Aorta (tissue), 5 donors: ENCODE measurements around the gene MAP3K7CL. TPM values are rescaled to one million over a fixed set of nuclear protein-coding genes. Genes with fewer than 3 reads are reported as not detected.
A peak's percentile ranks its signal among the peaks of the same experiment; 100 is the strongest.

Experiments used
- ATAC-seq: fragments of 200-7000 bp; cut with Tn5 transposase; one replicate; pipeline ENCODE4 v1.9.1; 2022; ENCODE audit warnings: moderate library complexity; ENCODE audit not compliant: low FRiP score
- DNase-seq, 2 donors: peaks; one replicate each; pipeline ENCODE4 v3.0.0-alpha.2; 2020
- H3K27ac ChIP-seq, 2 donors: one replicate each; pipeline ENCODE4 v1.5.1; 2013; ENCODE audit warnings: low read length in 2 of 2, mild to moderate bottlenecking in 2 of 2, moderate library complexity in 2 of 2, control low read depth in 1 of 2, inconsistent platforms in 1 of 2, low read depth in 1 of 2
- H3K27me3 ChIP-seq, 2 donors: one replicate each; pipeline ENCODE4 v1.6.1; 2013; ENCODE audit warnings: control low read depth in 1 of 2, low read length in 1 of 2, mild to moderate bottlenecking in 1 of 2, moderate library complexity in 1 of 2; ENCODE audit not compliant: insufficient read depth in 2 of 2, control insufficient read depth in 1 of 2
- H3K36me3 ChIP-seq, 2 donors: one replicate each; pipeline ENCODE4 v1.6.1; 2013; ENCODE audit warnings: control low read depth in 1 of 2, low read length in 1 of 2, mild to moderate bottlenecking in 1 of 2; ENCODE audit not compliant: insufficient read depth in 2 of 2, control insufficient read depth in 1 of 2
- H3K4me1 ChIP-seq, 2 donors: one replicate each; pipeline ENCODE4 v1.6.1; 2013; ENCODE audit warnings: low read length in 2 of 2, control low read depth in 1 of 2, mild to moderate bottlenecking in 1 of 2, moderate library complexity in 1 of 2; ENCODE audit not compliant: insufficient read depth in 2 of 2, control insufficient read depth in 1 of 2
- H3K4me3 ChIP-seq, 2 donors: one replicate each; pipeline ENCODE4 v1.5.1; 2013; ENCODE audit warnings: low read length in 2 of 2, control low read depth in 1 of 2, mild to moderate bottlenecking in 1 of 2
- H3K9me3 ChIP-seq: one replicate; pipeline ENCODE4 v1.6.1; 2013; ENCODE audit warnings: mild to moderate bottlenecking, low read length; ENCODE audit not compliant: control insufficient read depth
- WGBS, 2 donors: extraction: QIAGEN DNeasy Blood & Tissue Kit; methylation state at CpG; one replicate each; pipeline ENCODE4 v1.1.7; 2013; 5-methylcytosine and 5-hydroxymethylcytosine counted together
- intact Hi-C, 2 donors: fragments of 100-400 bp; cut with DNase I; formaldehyde crosslinking; loops; one replicate each; pipeline versions ENCODE4 v1.14.2 to v1.15.0; 2022
- polyA plus RNA-seq, 2 donors: library from polyadenylated mRNA; stranded (reverse); fragments of 200-250 nt; gene quantifications; one replicate each; pipeline ENCODE4 v1.2.3, GENCODE V29; 2013
- total RNA-seq, 2 donors: library from RNA; stranded (reverse); fragmentation: NEBNext Ultra II Directional; extraction: Animal tissue kit (Norgen Biotek cat#: 25700); gene quantifications; one replicate each; pipeline ENCODE4 v1.2.1, GENCODE V29; 2021
- donor health status: healthy with polysubstance abuse.
- donor health status: Bipolar disorder and iron deficiency.
- donor health status: DM: no; HTN: no; CAD: no.
- donor health status: DM: no; HTN: no; CAD: no.
- donor health status: DM: yes; HTN: yes; CAD: no.

The MAP3K7CL gene
- total and polyA plus RNA-seq, 4 donors: 19.4 to 84.6 (median 33.2) TPM

GRCh38 chr21:29196670-29197191 is 66.3 kb downstream of the MAP3K7CL start:
- WGBS, 2 donors: 19 to 33% methylated on average over 5 of the region's 5 CpGs
- Histone ChIP-seq H3K36me3 (no peaks in the 10 kb centered on the region), H3K9me3 (no peaks in the 10 kb centered on the region), H3K4me1 (peaks cover 0 to 1% of the 10 kb centered on the region in 2 donors), H3K4me3 (peak overlapping the region in 1 of 2 donors; percentile 31), H3K27ac (no peak overlapping the region), H3K27me3 (no peaks in the 10 kb centered on the region)
- DNase-seq: no peak
- ATAC-seq: peak; percentile 21
- intact Hi-C loops: no loop called here

- DNase-seq (no peak), ATAC-seq (no peak)
- Histone ChIP-seq H3K4me1 (no peaks in the 10 kb centered on the region), H3K4me3 (no peak overlapping the region), H3K27ac (no peak overlapping the region), H3K27me3 (no peaks in the 10 kb centered on the region), H3K9me3 (no peaks in the 10 kb centered on the region), H3K36me3 (no peaks in the 10 kb centered on the region)
- intact Hi-C loops: no loop called here
Measured at GRCh38 chr21:29201186-29201585, 70.7 kb downstream of the MAP3K7CL start.

- Histone ChIP-seq H3K27me3 (no peaks in the 10 kb centered on the region), H3K9me3 (no peaks in the 10 kb centered on the region), H3K4me3 (no peak overlapping the region), H3K27ac (no peak overlapping the region), H3K36me3 (no peaks in the 10 kb centered on the region), H3K4me1 (no peaks in the 10 kb centered on the region)
- no peak for ATAC-seq
- WGBS, 2 donors: 97% methylated on average over 5 of the region's 5 CpGs
- no peak for DNase-seq
- intact Hi-C loops: no loop called here
Measured at GRCh38 chr21:29205009-29205408, 74.6 kb downstream of the MAP3K7CL start.

- H3K4me3 ChIP-seq: no peak overlapping the region
- no peaks in the 10 kb centered on the region for H3K36me3 ChIP-seq
- no peaks in the 10 kb centered on the region for H3K27me3 ChIP-seq
- no peak overlapping the region for H3K27ac ChIP-seq
- intact Hi-C loops: no loop called here
- no peaks in the 10 kb centered on the region for H3K4me1 ChIP-seq
- ATAC-seq (no peak), DNase-seq (no peak)
- 80 to 83% methylated on average over 3 of the region's 3 CpGs for WGBS, 2 donors
- H3K9me3 ChIP-seq: no peaks in the 10 kb centered on the region
Measured at GRCh38 chr21:29205988-29206387, 75.5 kb downstream of the MAP3K7CL start.

- Histone ChIP-seq H3K36me3 (no peaks in the 10 kb centered on the region), H3K9me3 (no peaks in the 10 kb centered on the region), H3K4me3 (no peak overlapping the region), H3K27ac (no peak overlapping the region), H3K27me3 (no peaks in the 10 kb centered on the region), H3K4me1 (no peaks in the 10 kb centered on the region)
- 91 to 92% methylated on average over 4 of the region's 4 CpGs for WGBS, 2 donors
- no peak for ATAC-seq
- no peak for DNase-seq
- intact Hi-C loops: no loop called here
Measured at GRCh38 chr21:29206445-29206844, 76.0 kb downstream of the MAP3K7CL start.

- no peak overlapping the region for H3K4me3 ChIP-seq
- intact Hi-C loops: no loop called here
- no peaks in the 10 kb centered on the region for H3K4me1 ChIP-seq
- no peaks in the 10 kb centered on the region for H3K36me3 ChIP-seq
- no peaks in the 10 kb centered on the region for H3K9me3 ChIP-seq
- WGBS, 2 donors: 96% methylated on average over 3 of the region's 3 CpGs
- no peak overlapping the region for H3K27ac ChIP-seq
- no peak for ATAC-seq
- no peak for DNase-seq
- H3K27me3 ChIP-seq: no peaks in the 10 kb centered on the region
Measured at GRCh38 chr21:29207201-29207600, 76.8 kb downstream of the MAP3K7CL start.

- no peaks in the 10 kb centered on the region for H3K9me3 ChIP-seq
- no peaks in the 10 kb centered on the region for H3K36me3 ChIP-seq
- H3K27me3 ChIP-seq: no peaks in the 10 kb centered on the region
- no peak for DNase-seq
- no peak for ATAC-seq
- H3K4me1 ChIP-seq: no peaks in the 10 kb centered on the region
- peak overlapping the region in 1 of 2 donors; percentile 8 for H3K27ac ChIP-seq
- intact Hi-C loops: no loop called here
- WGBS, 2 donors: 29 to 34% methylated on average over 9 of the region's 9 CpGs
- no peak overlapping the region for H3K4me3 ChIP-seq
Measured at GRCh38 chr21:29208044-29208681, 77.7 kb downstream of the MAP3K7CL start.

GRCh38 chr21:29208682-29209059 is 78.2 kb downstream of the MAP3K7CL start:
- DNase-seq (no peak), ATAC-seq (peak; percentile 78)
- WGBS, 2 donors: 0 to 1% methylated on average over 1 of the region's 1 CpG
- H3K4me3 ChIP-seq: no peak overlapping the region
- intact Hi-C loops: no loop called here
- no peaks in the 10 kb centered on the region for H3K9me3 ChIP-seq
- H3K4me1 ChIP-seq: no peaks in the 10 kb centered on the region
- no peaks in the 10 kb centered on the region for H3K27me3 ChIP-seq
- H3K27ac ChIP-seq: no peak overlapping the region
- H3K36me3 ChIP-seq: no peaks in the 10 kb centered on the region

- no peak for ATAC-seq
- Histone ChIP-seq H3K27ac (no peak overlapping the region), H3K27me3 (no peaks in the 10 kb centered on the region), H3K4me1 (no peaks in the 10 kb centered on the region), H3K9me3 (no peaks in the 10 kb centered on the region), H3K4me3 (no peak overlapping the region), H3K36me3 (no peaks in the 10 kb centered on the region)
- intact Hi-C loops: no loop called here
- no peak for DNase-seq
Measured at GRCh38 chr21:29209696-29210095, 79.3 kb downstream of the MAP3K7CL start.
